ENCODE data around the gene DOCK2. TPM values are rescaled to one million over a fixed set of nuclear protein-coding genes. Genes with fewer than 3 reads are reported as not detected.
A peak's percentile ranks its signal among the peaks of the same experiment; 100 is the strongest.

Gene DOCK2
- polyA plus RNA-seq, 1 of the 3 experiments (the other 2 are of a cell fraction): 3.8 TPM

DNA sequence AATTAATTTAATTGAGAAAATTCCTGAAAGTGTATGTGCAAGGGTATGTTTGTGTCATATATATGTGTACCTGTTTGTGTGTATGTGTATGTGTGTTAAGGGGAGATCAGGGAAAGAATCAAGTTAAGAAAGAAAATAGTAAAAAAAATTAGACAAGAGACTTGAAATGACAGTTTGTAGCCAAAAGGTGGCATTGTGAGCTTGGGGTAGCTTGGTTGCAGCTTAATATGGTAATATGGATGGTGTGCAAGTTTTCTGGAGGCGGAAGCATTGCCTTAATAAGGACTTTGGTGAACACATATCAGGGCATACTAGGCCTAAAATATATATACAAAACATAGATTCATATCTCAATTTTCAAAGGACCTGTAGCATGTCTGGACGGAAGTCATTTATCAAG lies 213.3 kb downstream of the DOCK2 start:
- Histone ChIP-seq H3K4me1 (ENCODE audit: control insufficient read depth in 1 of 2, insufficient read depth in 2 of 2, low read depth in 1 of 2, low read length in 1 of 2) (no peaks in the 10 kb centered on the region), H3F3A (replicated peaks; ENCODE audit: insufficient read depth) (no peaks in the 10 kb centered on the region), H3K36me3 (replicated peaks in 1 of 2; ENCODE audit: control insufficient read depth in 1 of 2, insufficient read depth in 2 of 2, low read length in 1 of 2) (no peaks in the 10 kb centered on the region), H3K9me3 (no peaks in the 10 kb centered on the region), H3K27ac (ENCODE audit: low read depth in 2 of 2, low read length in 1 of 2) (no peak overlapping the region), H3K79me2 (ENCODE audit: insufficient read depth) (no peaks in the 10 kb centered on the region), H3K27me3 (ENCODE audit: insufficient read depth) (no peaks in the 10 kb centered on the region), H2AFZ (ENCODE audit: low read depth) (no peak overlapping the region), H4K20me1 (ENCODE audit: insufficient read depth) (no peaks in the 10 kb centered on the region), H3K4me3 (ENCODE audit: low read depth in 2 of 2, low read length in 1 of 2) (no peak overlapping the region), H3K4me2 (no peak overlapping the region), H3K9ac (no peak overlapping the region), H3K9me2 (no peaks in the 10 kb centered on the region)
- TF ChIP-seq TEAD4 (IDR thresholded peaks at IDR 0.05; ENCODE audit: borderline replicate concordance, insufficient read depth): no peak
- no peak for TF ChIP-seq TAF1 (IDR thresholded peaks at IDR 0.05; ENCODE audit: borderline replicate concordance, low read depth, low read length)
- TF ChIP-seq CTCF (IDR thresholded peaks at IDR 0.05): peak; percentile 50
- no peak for TF ChIP-seq ELF1 (IDR thresholded peaks at IDR 0.05)
- no peak for TF ChIP-seq RXRA (IDR thresholded peaks at IDR 0.05; ENCODE audit: borderline replicate concordance, low read depth)
- TF ChIP-seq RAD21 (IDR thresholded peaks at IDR 0.05; ENCODE audit: low read length): 0 out of 2 replicates have a peak, but pooled peaks have one; percentile 10
- TF ChIP-seq, protein P1, sequence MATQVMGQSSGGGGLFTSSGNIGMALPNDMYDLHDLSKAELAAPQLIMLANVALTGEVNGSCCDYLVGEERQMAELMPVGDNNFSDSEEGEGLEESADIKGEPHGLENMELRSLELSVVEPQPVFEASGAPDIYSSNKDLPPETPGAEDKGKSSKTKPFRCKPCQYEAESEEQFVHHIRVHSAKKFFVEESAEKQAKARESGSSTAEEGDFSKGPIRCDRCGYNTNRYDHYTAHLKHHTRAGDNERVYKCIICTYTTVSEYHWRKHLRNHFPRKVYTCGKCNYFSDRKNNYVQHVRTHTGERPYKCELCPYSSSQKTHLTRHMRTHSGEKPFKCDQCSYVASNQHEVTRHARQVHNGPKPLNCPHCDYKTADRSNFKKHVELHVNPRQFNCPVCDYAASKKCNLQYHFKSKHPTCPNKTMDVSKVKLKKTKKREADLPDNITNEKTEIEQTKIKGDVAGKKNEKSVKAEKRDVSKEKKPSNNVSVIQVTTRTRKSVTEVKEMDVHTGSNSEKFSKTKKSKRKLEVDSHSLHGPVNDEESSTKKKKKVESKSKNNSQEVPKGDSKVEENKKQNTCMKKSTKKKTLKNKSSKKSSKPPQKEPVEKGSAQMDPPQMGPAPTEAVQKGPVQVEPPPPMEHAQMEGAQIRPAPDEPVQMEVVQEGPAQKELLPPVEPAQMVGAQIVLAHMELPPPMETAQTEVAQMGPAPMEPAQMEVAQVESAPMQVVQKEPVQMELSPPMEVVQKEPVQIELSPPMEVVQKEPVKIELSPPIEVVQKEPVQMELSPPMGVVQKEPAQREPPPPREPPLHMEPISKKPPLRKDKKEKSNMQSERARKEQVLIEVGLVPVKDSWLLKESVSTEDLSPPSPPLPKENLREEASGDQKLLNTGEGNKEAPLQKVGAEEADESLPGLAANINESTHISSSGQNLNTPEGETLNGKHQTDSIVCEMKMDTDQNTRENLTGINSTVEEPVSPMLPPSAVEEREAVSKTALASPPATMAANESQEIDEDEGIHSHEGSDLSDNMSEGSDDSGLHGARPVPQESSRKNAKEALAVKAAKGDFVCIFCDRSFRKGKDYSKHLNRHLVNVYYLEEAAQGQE (IDR thresholded peaks at IDR 0.05; ENCODE audit: low read depth, low read length): no peak
- TF ChIP-seq EZH2phosphoT487 (IDR thresholded peaks at IDR 0.05; ENCODE audit: borderline replicate concordance, low read depth): no peak
- no peak for TF ChIP-seq SMC3 (IDR thresholded peaks at IDR 0.05; ENCODE audit: low read depth, low read length)
- ChIA-PET POLR2A (no interaction called here), CTCF (interaction anchor here (1.7 kb wide), 1 partner anchor 13 kb away, joined by 3 read pairs; no protein-coding TSS in a partner anchor)
- 97% methylated on average over 2 of the region's 2 CpGs for WGBS (ENCODE audit: low lambda C conversion rate)
- no peak for DNase-seq

DNA sequence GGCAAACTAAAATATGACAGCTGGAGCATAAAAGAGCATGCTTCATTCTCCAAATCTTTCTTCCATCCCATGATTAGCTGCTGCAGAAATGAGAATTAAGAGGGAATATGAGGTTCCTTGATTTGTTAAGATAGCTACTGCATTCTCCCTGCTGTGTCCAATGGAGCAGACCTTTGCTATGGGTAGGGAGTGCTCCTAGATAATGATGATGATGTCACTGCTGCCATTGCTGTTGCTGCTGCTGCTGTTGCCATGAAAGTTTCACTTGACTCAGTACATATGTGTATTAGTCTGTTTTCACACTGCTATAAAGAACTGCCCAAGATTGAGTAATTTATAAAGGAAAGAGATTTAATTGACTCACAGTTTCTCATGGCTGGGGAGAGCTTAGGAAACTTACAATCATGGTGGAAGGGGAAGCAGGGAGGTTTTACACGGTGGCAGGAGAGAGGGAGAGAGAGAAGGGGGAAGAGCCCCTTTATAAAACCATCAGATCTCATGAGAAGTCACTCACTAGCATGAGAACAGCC lies 214.3 kb downstream of the DOCK2 start:
- ChIA-PET POLR2A (no interaction called here), CTCF (no interaction called here)
- Histone ChIP-seq H3K27ac (ENCODE audit: low read depth in 2 of 2, low read length in 1 of 2) (no peak overlapping the region), H3K9me2 (no peaks in the 10 kb centered on the region), H3K4me1 (ENCODE audit: control insufficient read depth in 1 of 2, insufficient read depth in 2 of 2, low read depth in 1 of 2, low read length in 1 of 2) (no peaks in the 10 kb centered on the region), H3K36me3 (replicated peaks in 1 of 2; ENCODE audit: control insufficient read depth in 1 of 2, insufficient read depth in 2 of 2, low read length in 1 of 2) (no peaks in the 10 kb centered on the region), H3K4me2 (no peak overlapping the region), H3K4me3 (ENCODE audit: low read depth in 2 of 2, low read length in 1 of 2) (no peak overlapping the region), H3F3A (replicated peaks; ENCODE audit: insufficient read depth) (peaks cover 2% of the 10 kb centered on the region), H4K20me1 (ENCODE audit: insufficient read depth) (no peaks in the 10 kb centered on the region), H3K27me3 (ENCODE audit: insufficient read depth) (no peaks in the 10 kb centered on the region), H2AFZ (ENCODE audit: low read depth) (no peak overlapping the region), H3K79me2 (ENCODE audit: insufficient read depth) (no peaks in the 10 kb centered on the region), H3K9ac (no peak overlapping the region), H3K9me3 (no peaks in the 10 kb centered on the region)
- DNase-seq: no peak
- 60% methylated on average over 1 of the region's 1 CpG for WGBS (ENCODE audit: low lambda C conversion rate)
- no peak for TF ChIP-seq TAF1 (IDR thresholded peaks at IDR 0.05; ENCODE audit: borderline replicate concordance, low read depth, low read length)
- TF ChIP-seq NFIC (IDR thresholded peaks at IDR 0.05; ENCODE audit: borderline replicate concordance): no peak
- no peak for TF ChIP-seq TEAD4 (IDR thresholded peaks at IDR 0.05; ENCODE audit: borderline replicate concordance, insufficient read depth)
- TF ChIP-seq GABPA (IDR thresholded peaks at IDR 0.05; ENCODE audit: low read depth): no peak
- TF ChIP-seq JUND (IDR thresholded peaks at IDR 0.05): no peak
- TF ChIP-seq FOXJ3 (CRISPR knock-in tag; IDR thresholded peaks at IDR 0.05): no peak

Measured in SK-N-SH (cell line).